Keratinocyte (primary cell): ENCODE data around the gene ARHGAP15. TPM values are rescaled to one million over a fixed set of nuclear protein-coding genes. Genes with fewer than 3 reads are reported as not detected.

ENCODE experiments used
- DNase-seq: peaks from one replicate; pipeline ENCODE4 v3.0.0-alpha.2; 2011; ENCODE audit warnings: low read depth, missing footprints, low spot score
- FAIRE-seq: peaks from 2 replicates; lab custom pipeline; 2011; peaks lifted over from hg19 to GRCh38; lab: Jason Lieb, UNC
- H2AFZ ChIP-seq: 2 replicates; pipeline ENCODE4 v1.6.0; 2012; ENCODE audit warnings: low read length, control low read depth, inconsistent platforms; ENCODE audit not compliant: control insufficient read depth
- H3K27ac ChIP-seq: 2 replicates; pipeline ENCODE4 v1.5.1; 2011; ENCODE audit warnings: low read length; ENCODE audit not compliant: control insufficient read depth, insufficient read depth
- H3K27me3 ChIP-seq: 3 replicates; pipeline ENCODE4 v1.6.0; 2011; ENCODE audit warnings: low read length; ENCODE audit not compliant: control insufficient read depth, insufficient read depth; ENCODE audit errors: extremely low read depth
- H3K36me3 ChIP-seq, 2 experiments: 2 replicates in 1 of 2; 3 replicates in 1 of 2; pipeline ENCODE4 v1.5.1; 2011; ENCODE audit warnings: low read length in 2 of 2, mild to moderate bottlenecking in 1 of 2; ENCODE audit not compliant: control insufficient read depth in 2 of 2, insufficient read depth in 2 of 2; ENCODE audit errors: extremely low read depth in 1 of 2
- H3K4me1 ChIP-seq: 3 replicates; pipeline ENCODE4 v1.5.1; 2011; ENCODE audit warnings: low read length; ENCODE audit not compliant: control insufficient read depth, insufficient read depth; ENCODE audit errors: extremely low read depth
- H3K4me2 ChIP-seq: 3 replicates; pipeline ENCODE4 v1.6.0; 2011; ENCODE audit warnings: low read depth, low read length; ENCODE audit not compliant: control insufficient read depth, insufficient read depth; ENCODE audit errors: extremely low read depth
- H3K4me3 ChIP-seq, 3 experiments: fragments of 200-600 bp in 1 of 3; sonication (generic) in 1 of 3; 2 replicates in 2 of 3; 3 replicates in 1 of 3; pipeline ENCODE4 v1.5.1; 2011 to 2016; ENCODE audit warnings: low read length in 3 of 3, mild to moderate bottlenecking in 3 of 3, control low read depth in 2 of 3, inconsistent platforms in 1 of 3, low read depth in 1 of 3, mixed read lengths in 1 of 3, mixed run types in 1 of 3, moderate library complexity in 1 of 3; ENCODE audit not compliant: control insufficient read depth in 2 of 3, insufficient read depth in 2 of 3; ENCODE audit errors: extremely low read depth in 1 of 3
- H3K79me2 ChIP-seq: 2 replicates; pipeline ENCODE4 v1.6.0; 2012; ENCODE audit warnings: low read length; ENCODE audit not compliant: control insufficient read depth, insufficient read depth
- H3K9ac ChIP-seq: 3 replicates; pipeline ENCODE4 v1.6.0; 2011; ENCODE audit warnings: low read length; ENCODE audit not compliant: control insufficient read depth, insufficient read depth; ENCODE audit errors: extremely low read depth
- H3K9me1 ChIP-seq: 3 replicates; pipeline ENCODE4 v1.6.0; 2011; ENCODE audit warnings: low read length; ENCODE audit not compliant: control insufficient read depth, insufficient read depth; ENCODE audit errors: extremely low read depth
- H3K9me3 ChIP-seq: 2 replicates; pipeline ENCODE4 v1.5.1; 2012; ENCODE audit warnings: low read depth, low read length; ENCODE audit not compliant: control insufficient read depth
- H4K20me1 ChIP-seq: 3 replicates; pipeline ENCODE4 v1.6.0; 2011; ENCODE audit warnings: low read length; ENCODE audit not compliant: control insufficient read depth, insufficient read depth; ENCODE audit errors: extremely low read depth
- EZH2 ChIP-seq: IDR thresholded peaks from one replicate; pipeline ENCODE4 v1.6.1; 2012; ENCODE audit warnings: inconsistent platforms, mild to moderate bottlenecking, low read length, moderate library complexity
- dilution Hi-C: fragments of 300-500 bp; cut with MboI; formaldehyde crosslinking; loops from one replicate; pipeline ENCODE4 v1.7.0; 2020; ENCODE audit warnings: low sequenced_read_pairs; ENCODE audit not compliant: extremely low pct_ligation_motif_present
- polyA plus RNA-seq, 5 experiments: library from polyadenylated mRNA; depleted of rRNA in 3 of 5; stranded (reverse) in 3 of 5; stranded (forward) in 1 of 5; unstranded in 1 of 5; fragments of >200 nt; gene quantifications; 1 replicate in 1 of 5; 2 replicates in 3 of 5; 3 replicates in 1 of 5; pipeline versions ENCODE4 v1.2.1 to v1.2.3, GENCODE V29; 2011 to 2012; ENCODE audit warnings: missing spikeins in 2 of 5, low read depth in 1 of 5, low replicate concordance in 1 of 5
- TF ChIP-seq, protein P1 (sequence below), 3 experiments: IDR thresholded peaks in 1 of 3; conservative IDR thresholded peaks in 1 of 3; optimal IDR thresholded peaks in 1 of 3; 2 replicates in 2 of 3; 3 replicates in 1 of 3; pipeline versions ENCODE3 to v1.5.1; 2011; ENCODE audit warnings: low read length in 3 of 3, mild to moderate bottlenecking in 3 of 3, moderate library complexity in 2 of 3, control low read depth in 1 of 3, inconsistent platforms in 1 of 3; ENCODE audit not compliant: insufficient read depth in 2 of 3; ENCODE audit errors: extremely low read depth in 1 of 3

Gene ARHGAP15
- polyA plus RNA-seq, 1 donor (not counting 4 experiments of a cell fraction or from before 2014, with no cell fraction given) = not detected

DNA sequence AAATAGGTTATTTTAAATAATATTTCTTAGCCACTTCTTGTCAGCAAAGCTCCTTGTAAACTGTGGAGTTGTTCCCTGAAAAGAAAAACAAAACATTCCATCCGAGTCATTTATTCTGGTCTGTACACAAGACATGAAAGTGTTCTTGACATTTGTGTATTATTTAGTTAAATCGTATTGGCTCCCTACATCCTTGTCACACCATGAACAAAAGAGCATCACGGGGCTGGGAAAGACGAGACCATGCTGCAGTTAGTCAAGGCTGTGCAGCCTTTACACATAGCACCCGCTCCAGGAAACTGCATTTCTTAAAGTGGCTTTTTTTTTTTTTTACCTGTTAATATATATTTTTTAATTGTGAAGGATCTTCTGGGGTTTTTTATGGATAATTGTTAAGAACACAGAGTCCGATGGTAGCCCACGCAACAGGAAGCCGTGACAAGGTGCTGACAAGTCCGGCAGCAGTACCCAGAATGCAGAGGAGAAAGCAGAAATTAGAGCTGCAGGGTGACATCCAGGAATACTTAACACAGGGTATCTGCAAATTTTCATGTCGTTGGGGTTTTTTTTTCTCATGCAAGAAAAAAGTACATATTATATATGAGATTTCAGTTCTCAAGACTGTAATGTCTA is 588.4 kb downstream of the ARHGAP15 start:
- dilution Hi-C loops = no loop called here
- H4K20me1 ChIP-seq = no peaks in the 10 kb centered on the region
- H3K9ac ChIP-seq = no peak overlapping the region
- FAIRE-seq = no peak
- H3K9me3 ChIP-seq = no peaks in the 10 kb centered on the region
- no peaks in the 10 kb centered on the region for H3K79me2 ChIP-seq
- no peak overlapping the region for H2AFZ ChIP-seq
- no peak for DNase-seq
- no peak for TF ChIP-seq EZH2
- TF ChIP-seq, protein P1, sequence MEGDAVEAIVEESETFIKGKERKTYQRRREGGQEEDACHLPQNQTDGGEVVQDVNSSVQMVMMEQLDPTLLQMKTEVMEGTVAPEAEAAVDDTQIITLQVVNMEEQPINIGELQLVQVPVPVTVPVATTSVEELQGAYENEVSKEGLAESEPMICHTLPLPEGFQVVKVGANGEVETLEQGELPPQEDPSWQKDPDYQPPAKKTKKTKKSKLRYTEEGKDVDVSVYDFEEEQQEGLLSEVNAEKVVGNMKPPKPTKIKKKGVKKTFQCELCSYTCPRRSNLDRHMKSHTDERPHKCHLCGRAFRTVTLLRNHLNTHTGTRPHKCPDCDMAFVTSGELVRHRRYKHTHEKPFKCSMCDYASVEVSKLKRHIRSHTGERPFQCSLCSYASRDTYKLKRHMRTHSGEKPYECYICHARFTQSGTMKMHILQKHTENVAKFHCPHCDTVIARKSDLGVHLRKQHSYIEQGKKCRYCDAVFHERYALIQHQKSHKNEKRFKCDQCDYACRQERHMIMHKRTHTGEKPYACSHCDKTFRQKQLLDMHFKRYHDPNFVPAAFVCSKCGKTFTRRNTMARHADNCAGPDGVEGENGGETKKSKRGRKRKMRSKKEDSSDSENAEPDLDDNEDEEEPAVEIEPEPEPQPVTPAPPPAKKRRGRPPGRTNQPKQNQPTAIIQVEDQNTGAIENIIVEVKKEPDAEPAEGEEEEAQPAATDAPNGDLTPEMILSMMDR (optimal IDR thresholded peaks at IDR 0.05 in 1 of 3, IDR thresholded peaks at IDR 0.05 in 1 of 3, conservative IDR thresholded peaks at IDR 0.05 in 1 of 3; ENCODE audit: extremely low read depth in 1 of 3, insufficient read depth in 2 of 3, low read length in 3 of 3) = no peak
- no peak overlapping the region for H3K27ac ChIP-seq
- no peak overlapping the region for H3K4me3 ChIP-seq
- no peaks in the 10 kb centered on the region for H3K36me3 ChIP-seq
- H3K4me2 ChIP-seq = no peak overlapping the region
- H3K9me1 ChIP-seq = no peaks in the 10 kb centered on the region
- peaks cover 2% of the 10 kb centered on the region for H3K4me1 ChIP-seq
- H3K27me3 ChIP-seq = no peaks in the 10 kb centered on the region

DNA sequence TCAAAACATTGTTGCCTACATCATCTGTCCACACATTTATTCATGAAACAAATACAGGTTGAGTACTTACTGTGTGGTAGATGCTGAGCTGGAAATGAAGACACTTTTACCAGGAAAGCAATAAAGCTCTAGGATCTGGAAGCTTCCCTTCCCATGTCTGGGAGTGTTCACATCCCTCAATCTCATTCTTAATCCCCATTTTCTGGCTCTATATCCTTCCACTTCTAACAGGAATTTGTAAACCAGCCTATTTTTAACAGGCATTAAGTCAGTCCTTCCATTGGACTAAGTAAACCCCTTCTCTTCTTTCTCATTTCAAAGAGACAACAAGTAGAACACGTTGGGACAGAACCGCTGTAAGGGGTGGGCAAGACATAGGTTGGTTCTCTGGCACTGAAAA is 589.5 kb downstream of the ARHGAP15 start:
- Histone ChIP-seq H3K4me3 (no peak overlapping the region), H3K27ac (no peak overlapping the region), H3K79me2 (no peaks in the 10 kb centered on the region), H3K4me1 (peaks cover 8% of the 10 kb centered on the region), H3K9me3 (no peaks in the 10 kb centered on the region), H2AFZ (no peak overlapping the region), H3K9ac (no peak overlapping the region), H3K27me3 (no peaks in the 10 kb centered on the region), H4K20me1 (no peaks in the 10 kb centered on the region), H3K9me1 (no peaks in the 10 kb centered on the region), H3K36me3 (no peaks in the 10 kb centered on the region), H3K4me2 (no peak overlapping the region)
- no peak for DNase-seq
- no peak for FAIRE-seq
- TF ChIP-seq EZH2 = no peak
- TF ChIP-seq, protein P1 (optimal IDR thresholded peaks at IDR 0.05 in 1 of 3, IDR thresholded peaks at IDR 0.05 in 1 of 3, conservative IDR thresholded peaks at IDR 0.05 in 1 of 3; ENCODE audit: extremely low read depth in 1 of 3, insufficient read depth in 2 of 3, low read length in 3 of 3) = no peak
- dilution Hi-C loops = no loop called here
